KMS-11 (cell line): Measurements from ENCODE around the gene HAO2.

Source experiments
- H2AFZ ChIP-seq: fragments of 200-600 bp; sonication (generic); 2 replicates; pipeline ENCODE4 v1.6.1; 2016; ENCODE audit warnings: antibody characterized with exemption, mixed run types, low read depth
- H3K27ac ChIP-seq: fragments of 200-600 bp; sonication (generic); 2 replicates; pipeline ENCODE4 v1.6.1; 2016; ENCODE audit warnings: mild to moderate bottlenecking, mixed run types
- H3K27me3 ChIP-seq: fragments of 200-600 bp; sonication (generic); 2 replicates; pipeline ENCODE4 v1.6.1; 2017; ENCODE audit warnings: mild to moderate bottlenecking, low read depth, mixed run types, moderate library complexity; ENCODE audit not compliant: insufficient read depth
- H3K36me3 ChIP-seq: fragments of 200-600 bp; sonication (generic); 2 replicates; pipeline ENCODE4 v1.6.1; 2017; ENCODE audit warnings: mild to moderate bottlenecking, mixed run types; ENCODE audit not compliant: insufficient read depth
- H3K4me1 ChIP-seq: fragments of 200-600 bp; sonication (generic); 2 replicates; pipeline ENCODE4 v1.6.1; 2016; ENCODE audit warnings: mild to moderate bottlenecking, low read depth, mixed run types; ENCODE audit not compliant: poor library complexity, severe bottlenecking
- H3K4me2 ChIP-seq: fragments of 200-600 bp; sonication (generic); 2 replicates; pipeline ENCODE4 v1.7.0; 2016; ENCODE audit warnings: mild to moderate bottlenecking, mixed run types
- H3K4me3 ChIP-seq: fragments of 200-600 bp; sonication (generic); IDR thresholded peaks from 2 replicates; pipeline ENCODE4 v1.6.1; 2017; ENCODE audit warnings: low read depth, low read length, mixed read lengths; ENCODE audit not compliant: insufficient read depth
- H3K79me2 ChIP-seq: fragments of 200-600 bp; sonication (generic); 2 replicates; pipeline ENCODE4 v1.6.1; 2016; ENCODE audit warnings: low read depth, mixed run types; ENCODE audit not compliant: insufficient read depth
- H3K9ac ChIP-seq: fragments of 200-600 bp; sonication (generic); 2 replicates; pipeline ENCODE4 v1.6.1; 2016; ENCODE audit warnings: mild to moderate bottlenecking, mixed run types
- H4K20me1 ChIP-seq: fragments of 200-600 bp; sonication (generic); 2 replicates; pipeline ENCODE4 v1.6.1; 2016; ENCODE audit warnings: mild to moderate bottlenecking, mixed run types; ENCODE audit not compliant: insufficient read depth
- CTCF ChIP-seq: fragments of 200-600 bp; sonication (generic); conservative IDR thresholded peaks from 2 replicates; pipeline ENCODE4 v1.6.1; 2017; ENCODE audit warnings: low read depth, mild to moderate bottlenecking, antibody characterized with exemption, low read length, moderate library complexity, mixed read lengths

HAO2 gene

GRCh38 chr1:119358636-119359035 lies 9.9 kb upstream of the HAO2 start:
- Histone ChIP-seq H3K27ac (no peak overlapping the region), H3K4me2 (no peak overlapping the region), H2AFZ (no peak overlapping the region), H3K9ac (no peak overlapping the region), H3K4me1 (no peaks in the 10 kb centered on the region), H3K36me3 (no peaks in the 10 kb centered on the region), H3K79me2 (no peaks in the 10 kb centered on the region), H4K20me1 (no peaks in the 10 kb centered on the region), H3K4me3 (no peak overlapping the region), H3K27me3 (no peaks in the 10 kb centered on the region)
- TF ChIP-seq CTCF = no peak

- H3K4me3 ChIP-seq = no peak overlapping the region
- no peak overlapping the region for H2AFZ ChIP-seq
- H3K27ac ChIP-seq = no peak overlapping the region
- no peaks in the 10 kb centered on the region for H3K79me2 ChIP-seq
- no peaks in the 10 kb centered on the region for H4K20me1 ChIP-seq
- no peaks in the 10 kb centered on the region for H3K36me3 ChIP-seq
- H3K4me2 ChIP-seq = no peak overlapping the region
- H3K27me3 ChIP-seq = no peaks in the 10 kb centered on the region
- no peaks in the 10 kb centered on the region for H3K4me1 ChIP-seq
- H3K9ac ChIP-seq = no peak overlapping the region
- no peak for TF ChIP-seq CTCF
Observed at GRCh38 chr1:119359730-119360129, 8.9 kb upstream of the HAO2 start.

GRCh38 chr1:119361205-119361604 lies 7.4 kb upstream of the HAO2 start:
- Histone ChIP-seq H2AFZ (no peak overlapping the region), H3K27ac (no peak overlapping the region), H3K4me1 (no peaks in the 10 kb centered on the region), H3K27me3 (no peaks in the 10 kb centered on the region), H3K9ac (no peak overlapping the region), H3K4me3 (no peak overlapping the region), H3K36me3 (no peaks in the 10 kb centered on the region), H3K79me2 (no peaks in the 10 kb centered on the region), H4K20me1 (no peaks in the 10 kb centered on the region), H3K4me2 (no peak overlapping the region)
- no peak for TF ChIP-seq CTCF

- no peak overlapping the region for H2AFZ ChIP-seq
- no peaks in the 10 kb centered on the region for H3K27me3 ChIP-seq
- TF ChIP-seq CTCF = no peak
- no peaks in the 10 kb centered on the region for H4K20me1 ChIP-seq
- H3K79me2 ChIP-seq = no peaks in the 10 kb centered on the region
- no peak overlapping the region for H3K4me2 ChIP-seq
- no peaks in the 10 kb centered on the region for H3K36me3 ChIP-seq
- H3K9ac ChIP-seq = no peak overlapping the region
- no peaks in the 10 kb centered on the region for H3K4me1 ChIP-seq
- no peak overlapping the region for H3K27ac ChIP-seq
- H3K4me3 ChIP-seq = no peak overlapping the region
Observed at GRCh38 chr1:119361620-119362344, 6.8 kb upstream of the HAO2 start.
